Upper lobe of right lung (tissue), 1 donor: ENCODE results near the gene JPT2. TPM values are rescaled to one million over a fixed set of nuclear protein-coding genes. Genes with fewer than 3 reads are reported as not detected.

ENCODE experiments used
- ATAC-seq: fragments of 200-7000 bp; cut with Tn5 transposase; one replicate; pipeline ENCODE4 v1.9.1; 2020; ENCODE audit warnings: mild to moderate bottlenecking, moderate library complexity
- DNase-seq: peaks from one replicate; pipeline ENCODE4 v3.0.0-alpha.2; 2020
- H3K27ac ChIP-seq: fragments of 200-600 bp; one replicate; pipeline ENCODE4 v1.8.0; 2022
- H3K27me3 ChIP-seq: fragments of 200-600 bp; one replicate; pipeline ENCODE4 v1.8.0; 2022; ENCODE audit warnings: mild to moderate bottlenecking
- H3K36me3 ChIP-seq: fragments of 200-600 bp; one replicate; pipeline ENCODE4 v1.8.0; 2022
- H3K4me1 ChIP-seq: fragments of 200-600 bp; one replicate; pipeline ENCODE4 v1.8.0; 2022
- H3K4me3 ChIP-seq: fragments of 200-600 bp; one replicate; pipeline ENCODE4 v1.8.0; 2022; ENCODE audit warnings: mild to moderate bottlenecking
- H3K9me3 ChIP-seq: fragments of 200-600 bp; one replicate; pipeline ENCODE4 v1.8.0; 2022
- CTCF ChIP-seq: fragments of 200-600 bp; IDR thresholded peaks from one replicate; pipeline ENCODE4 v1.8.0; 2022; ENCODE audit warnings: antibody characterized with exemption
- intact Hi-C: fragments of 100-400 bp; cut with DNase I; formaldehyde crosslinking; loops from one replicate; pipeline ENCODE4 v1.11.0; 2022
- total RNA-seq: library from RNA; stranded (reverse); fragmentation: NEBNext Ultra II Directional; extraction: Animal tissue kit (Norgen Biotek cat#: 25700); gene quantifications from one replicate; pipeline ENCODE4 v1.2.1, GENCODE V29; 2021
- donor health status: DM: no; HTN: yes; CAD: no; lungs with severe emphysema.

Gene JPT2
- total RNA-seq, 1 donor from 2014 or later = 44.8 TPM

GRCh38 chr16:1706386-1707192 lies 28.5 kb downstream of the JPT2 start:
- Histone ChIP-seq H3K27me3 (no peaks in the 10 kb centered on the region), H3K36me3 (peaks cover 9% of the 10 kb centered on the region), H3K27ac (peak overlapping the region; percentile 94), H3K4me1 (peaks cover 23% of the 10 kb centered on the region), H3K9me3 (no peaks in the 10 kb centered on the region), H3K4me3 (peak overlapping the region; percentile 98)
- peak; percentile 75 for DNase-seq
- TF ChIP-seq CTCF = no peak
- ATAC-seq = peak; percentile 36
- intact Hi-C loops = no loop called here

DNA sequence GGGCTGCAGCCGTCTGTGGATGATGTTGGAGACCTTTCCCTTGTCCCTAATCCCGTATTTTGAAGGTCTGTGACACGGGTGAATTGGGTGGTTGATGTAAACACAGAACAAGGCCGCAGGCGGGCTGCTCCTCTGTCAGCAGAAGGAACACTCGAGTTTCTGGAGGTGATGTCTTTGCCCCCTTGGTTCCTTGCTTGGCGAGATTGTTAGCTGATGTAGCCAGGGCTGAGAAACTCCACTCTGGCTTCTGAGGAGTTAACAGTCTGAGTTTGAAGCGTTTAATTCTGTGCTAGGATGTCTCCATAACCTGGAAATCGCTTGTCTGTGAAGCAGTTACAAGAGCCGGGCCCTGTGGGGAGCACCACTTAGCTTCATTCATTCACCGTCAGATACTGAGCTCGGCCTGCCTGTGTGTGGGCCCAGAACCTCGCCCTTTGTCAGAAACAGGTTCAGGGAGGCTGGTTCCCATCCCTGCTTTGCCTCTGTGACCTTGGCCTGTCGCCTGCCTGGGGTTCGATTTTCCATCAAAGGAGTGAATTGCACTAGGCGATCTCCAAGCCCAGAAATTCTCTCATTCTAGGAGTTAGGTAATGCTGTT lies 29.2 kb downstream of the JPT2 start:
- H3K27me3 ChIP-seq = no peaks in the 10 kb centered on the region
- peaks cover 23% of the 10 kb centered on the region for H3K4me1 ChIP-seq
- intact Hi-C loops = no loop called here
- H3K27ac ChIP-seq = peak overlapping the region; percentile 94
- peak overlapping the region; percentile 98 for H3K4me3 ChIP-seq
- ATAC-seq = no peak
- no peaks in the 10 kb centered on the region for H3K9me3 ChIP-seq
- DNase-seq = no peak
- H3K36me3 ChIP-seq = peaks cover 3% of the 10 kb centered on the region
- TF ChIP-seq CTCF = no peak

DNA sequence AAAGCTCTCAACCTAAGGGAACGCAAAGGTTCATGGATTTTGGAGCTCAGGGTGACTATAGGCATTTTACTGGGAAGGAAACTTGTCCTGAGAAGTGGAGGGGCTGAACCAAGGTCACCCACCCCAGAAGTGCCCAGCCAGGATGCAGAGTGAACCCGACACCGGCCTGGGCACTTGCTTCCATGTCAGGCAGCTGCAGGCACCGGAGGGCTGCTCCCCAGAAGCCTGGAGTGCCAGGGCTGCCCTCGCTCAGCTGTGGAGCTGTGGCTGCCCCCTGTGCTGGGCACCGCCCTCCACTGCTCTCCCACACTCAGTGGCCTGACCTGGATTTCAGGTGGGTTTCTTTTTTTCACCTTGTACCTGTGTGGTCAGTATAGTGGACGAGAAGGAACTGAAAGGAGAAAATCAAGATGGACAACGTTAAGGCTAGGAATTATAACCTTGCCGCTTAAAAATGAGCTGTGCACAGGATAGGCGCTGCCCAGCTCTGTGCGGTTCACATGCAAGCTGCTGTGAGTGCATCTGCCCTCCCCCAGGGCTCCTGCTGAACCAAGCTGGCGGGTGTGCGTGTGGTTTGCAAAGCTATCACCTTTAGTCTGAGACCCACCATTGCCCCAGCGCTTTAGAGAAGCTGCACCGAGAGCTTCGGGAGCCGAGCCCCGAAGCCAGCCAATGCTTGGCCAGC lies 30.1 kb downstream of the JPT2 start:
- ATAC-seq (no peak), DNase-seq (no peak)
- Histone ChIP-seq H3K36me3 (no peaks in the 10 kb centered on the region), H3K4me3 (no peak overlapping the region), H3K9me3 (no peaks in the 10 kb centered on the region), H3K27ac (no peak overlapping the region), H3K27me3 (no peaks in the 10 kb centered on the region), H3K4me1 (peaks cover 23% of the 10 kb centered on the region)
- intact Hi-C loops = no loop called here
- no peak for TF ChIP-seq CTCF

DNA sequence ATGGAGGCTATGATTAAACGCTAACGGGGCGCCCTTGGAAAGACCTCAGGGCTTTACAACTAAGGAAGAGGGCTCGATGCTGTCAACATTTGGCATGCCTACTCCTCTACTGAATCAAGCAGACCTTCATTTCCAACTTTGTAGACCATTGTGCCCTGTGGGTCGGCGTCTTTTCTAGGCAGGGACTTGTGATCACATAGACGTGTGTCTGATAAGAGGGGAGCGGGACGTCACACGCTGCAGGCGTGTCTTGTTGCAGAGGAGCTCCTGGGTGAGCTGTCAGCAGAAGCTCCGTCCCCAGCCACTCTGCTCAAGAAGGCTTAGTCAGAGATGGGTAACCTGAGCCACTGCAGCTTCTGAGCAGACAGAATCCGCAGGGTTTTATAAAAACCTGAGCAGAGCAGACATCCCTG lies 30.7 kb downstream of the JPT2 start:
- no peak for ATAC-seq
- Histone ChIP-seq H3K36me3 (no peaks in the 10 kb centered on the region), H3K27ac (no peak overlapping the region), H3K4me3 (no peak overlapping the region), H3K27me3 (no peaks in the 10 kb centered on the region), H3K4me1 (peaks cover 23% of the 10 kb centered on the region), H3K9me3 (no peaks in the 10 kb centered on the region)
- no peak for TF ChIP-seq CTCF
- no peak for DNase-seq
- intact Hi-C loops = no loop called here

- H3K27me3 ChIP-seq = no peaks in the 10 kb centered on the region
- H3K9me3 ChIP-seq = no peaks in the 10 kb centered on the region
- TF ChIP-seq CTCF = no peak
- H3K36me3 ChIP-seq = no peaks in the 10 kb centered on the region
- no peak for DNase-seq
- intact Hi-C loops = no loop called here
- peaks cover 23% of the 10 kb centered on the region for H3K4me1 ChIP-seq
- no peak for ATAC-seq
- H3K27ac ChIP-seq = no peak overlapping the region
- no peak overlapping the region for H3K4me3 ChIP-seq
Measured at GRCh38 chr16:1709356-1709755, 31.3 kb downstream of the JPT2 start.
